GM12878 (cell line): ENCODE results near the gene IL23R. TPM values are rescaled to one million over a fixed set of nuclear protein-coding genes. Genes with fewer than 3 reads are reported as not detected.

Experiments used
- ATAC-seq: fragments of 200-7000 bp; cut with Tn5 transposase; 3 replicates; pipeline ENCODE4 v1.9.1; 2020; ENCODE audit warnings: mild to moderate bottlenecking, moderate library complexity
- BruUV-seq: library from RNA; stranded (reverse); fragments of 400-500 nt; replicated peaks from 2 replicates; lab custom pipeline; 2021; lab: Mats Ljungman, UMichigan
- CTCF ChIA-PET: fragments of 300-600 bp; sonication (Branson Sonifier 250); formaldehyde crosslinking; extraction: SDS; loops from one replicate; lab custom pipeline; 2021; ENCODE audit warnings: inconsistent platforms; lab: Yijun Ruan, JAX
- POLR2A ChIA-PET: fragments of 350-600 bp; formaldehyde crosslinking; extraction: SDS; loops from one replicate; lab custom pipeline; 2021; ENCODE audit warnings: inconsistent platforms; lab: Charles Lee
- RAD21 ChIA-PET: fragments of 300-600 bp; sonication (Branson Sonifier 250); formaldehyde crosslinking; loops from one replicate; lab custom pipeline; 2023; ENCODE audit warnings: antibody characterized with exemption; ENCODE audit not compliant: unreplicated experiment; lab: Charles Lee
- SMC1A ChIA-PET: fragments of 300-600 bp; sonication (Branson Sonifier 250); formaldehyde crosslinking; loops from one replicate; lab custom pipeline; 2023; ENCODE audit not compliant: unreplicated experiment, uncharacterized antibody; lab: Charles Lee
- DNase-seq: peaks from one replicate; pipeline ENCODE4 v3.0.0-alpha.2; 2011; ENCODE audit warnings: low read depth, low spot score
- FAIRE-seq: peaks from 3 replicates; lab custom pipeline; 2011; peaks lifted over from hg19 to GRCh38; lab: Jason Lieb, UNC
- H2AFZ ChIP-seq: 2 replicates; pipeline ENCODE4 v1.6.0; 2011; ENCODE audit warnings: low read depth, low read length, control low read depth; ENCODE audit not compliant: control insufficient read depth
- H3K27ac ChIP-seq: 2 replicates; pipeline ENCODE4 v1.5.1; 2011; ENCODE audit warnings: control low read depth; ENCODE audit not compliant: control insufficient read depth, insufficient read depth
- H3K27me3 ChIP-seq, 2 experiments: replicated peaks in 1 of 2; 2 replicates each; pipeline versions ENCODE4 v1.6.0 to v1.6.1; 2011; ENCODE audit warnings: low read length in 1 of 2; ENCODE audit not compliant: control insufficient read depth in 2 of 2, insufficient read depth in 2 of 2
- H3K36me3 ChIP-seq, 2 experiments: 2 replicates each; pipeline ENCODE4 v1.5.1; 2011; ENCODE audit warnings: low read length in 1 of 2; ENCODE audit not compliant: control insufficient read depth in 2 of 2, insufficient read depth in 2 of 2
- H3K4me1 ChIP-seq: 2 replicates; pipeline ENCODE4 v1.6.1; 2011; ENCODE audit warnings: mild to moderate bottlenecking, low read length, moderate library complexity, mixed read lengths; ENCODE audit not compliant: control insufficient read depth, insufficient read depth
- H3K4me2 ChIP-seq: 2 replicates; pipeline ENCODE4 v1.6.0; 2011; ENCODE audit warnings: control low read depth; ENCODE audit not compliant: control insufficient read depth, insufficient read depth
- H3K4me3 ChIP-seq: fragments of 200-600 bp; sonication (generic); 2 replicates; pipeline ENCODE4 v1.5.1; 2016
- H3K79me2 ChIP-seq: 2 replicates; pipeline ENCODE4 v1.6.0; 2011; ENCODE audit warnings: low read length; ENCODE audit not compliant: control insufficient read depth, insufficient read depth
- H3K9ac ChIP-seq: 2 replicates; pipeline ENCODE4 v1.8.0; 2011; ENCODE audit warnings: low read length, control low read depth, mixed read lengths; ENCODE audit not compliant: control insufficient read depth, insufficient read depth
- H3K9me3 ChIP-seq: replicated peaks from 3 replicates; pipeline ENCODE4 v1.5.1; 2011; ENCODE audit warnings: mild to moderate bottlenecking, low read length; ENCODE audit not compliant: control insufficient read depth, insufficient read depth
- H4K20me1 ChIP-seq: 2 replicates; pipeline ENCODE4 v1.6.0; 2011; ENCODE audit not compliant: control insufficient read depth, insufficient read depth
- CBX3 ChIP-seq: fragments of 200-600 bp; sonication (generic); IDR thresholded peaks from 2 replicates; pipeline ENCODE4 v1.6.1; 2016; ENCODE audit warnings: low read depth, borderline replicate concordance
- EP300 ChIP-seq, 2 experiments: fragments of 150-350 bp in 1 of 2; IDR thresholded peaks; 2 replicates each; pipeline ENCODE4 v1.6.1; 2011 to 2012; ENCODE audit warnings: low read depth in 2 of 2, low read length in 2 of 2, borderline replicate concordance in 1 of 2, improper control_type of control experiment in 1 of 2, inconsistent platforms in 1 of 2; ENCODE audit not compliant: control insufficient read depth in 1 of 2
- KAT2A ChIP-seq: conservative IDR thresholded peaks from 2 replicates; pipeline ENCODE4 v1.6.1; 2011; ENCODE audit warnings: low read depth, low read length; ENCODE audit not compliant: control insufficient read depth
- RAD51 ChIP-seq: fragments of 450-650 bp; IDR thresholded peaks from 2 replicates; pipeline ENCODE4 v1.6.1; 2016; ENCODE audit warnings: moderate library complexity, mild to moderate bottlenecking, inconsistent platforms
- ZNF207 ChIP-seq: fragments of 450-650 bp; IDR thresholded peaks from 2 replicates; pipeline ENCODE4 v1.6.1; 2014; ENCODE audit warnings: antibody characterized with exemption, mild to moderate bottlenecking, borderline replicate concordance
- WGBS: methylation state at CpG from one replicate; pipeline ENCODE4 v1.1.6; 2016; ENCODE audit warnings: low lambda C conversion rate; ENCODE audit not compliant: insufficient replicate concordance, insufficient coverage; ENCODE audit errors: missing lambda C conversion rate; 5-methylcytosine and 5-hydroxymethylcytosine counted together
- in situ Hi-C: fragments of 300-500 bp; cut with MboI; formaldehyde crosslinking; loops from 9 replicates; pipeline ENCODE4 v1.14.3; 2018; ENCODE audit warnings: mixed read lengths
- intact Hi-C: fragments of 100-400 bp; cut with micrococcal nuclease; formaldehyde crosslinking; loops from one replicate; pipeline ENCODE4 v1.14.2; 2022; ENCODE audit not compliant: unreplicated experiment
- polyA plus RNA-seq, 11 experiments: library from polyadenylated mRNA; depleted of rRNA in 4 of 11; unstranded in 6 of 11; stranded (reverse) in 5 of 11; fragments of >200 nt; fragmentation: Nextera tagmentation in 4 of 11; fragmentation: Illumina TruSeq in 1 of 11; extraction: Ambion mirVana in 4 of 11; extraction: Trizol in 1 of 11; gene quantifications; 1 replicate in 1 of 11; 2 replicates in 10 of 11; pipeline versions ENCODE4 v1.2.1 to v1.2.3, GENCODE V29; 2011 to 2016; ENCODE audit warnings: inconsistent platforms in 2 of 11, missing spikeins in 2 of 11, low read depth in 1 of 11
- total RNA-seq, 4 experiments: library from RNA; depleted of rRNA in 3 of 4; stranded (reverse); fragments of >200 nt in 3 of 4; fragmentation: Illumina TruSeq in 1 of 4; extraction: Trizol in 1 of 4; gene quantifications; 2 replicates each; pipeline versions ENCODE4 v1.2.1 to v1.2.3, GENCODE V29; 2013 to 2021
- TF ChIP-seq, protein P1 (sequence below): fragments of 450-650 bp; IDR thresholded peaks from 2 replicates; pipeline ENCODE4 v1.6.1; 2016; ENCODE audit warnings: mild to moderate bottlenecking

IL23R gene
- total and polyA plus RNA-seq, 10 of the 15 experiments (the other 5 are each of a cell fraction or from before 2014, with no cell fraction given) = 0.16 to 6.4 (median 0.59) TPM

DNA sequence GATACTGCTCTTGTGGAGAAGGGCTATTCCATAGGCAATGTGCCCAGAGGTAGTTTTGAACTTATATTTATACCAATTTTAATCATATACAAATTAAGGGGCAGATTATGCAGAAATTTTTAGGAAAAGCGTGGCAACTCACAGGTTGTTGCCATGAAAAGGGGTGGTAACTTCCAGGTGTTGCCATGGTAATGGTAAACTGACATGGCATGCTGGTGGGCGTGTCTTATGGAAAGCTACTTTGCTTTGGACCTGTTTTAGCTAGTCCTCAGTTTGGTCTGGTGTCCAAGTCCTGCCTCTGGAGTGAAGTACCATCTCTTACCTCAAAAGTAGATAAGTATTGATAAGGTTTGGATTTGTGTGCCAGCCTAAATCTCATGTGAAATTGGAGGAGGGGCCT lies 7.9 kb upstream of the IL23R start:
- BruUV-seq = no TSS peak
- Histone ChIP-seq H4K20me1 (no peaks in the 10 kb centered on the region), H3K9ac (no peak overlapping the region), H3K4me2 (no peak overlapping the region), H3K27me3 (no peaks in the 10 kb centered on the region), H3K9me3 (no peaks in the 10 kb centered on the region; the same call in 2 of the 3 replicates), H2AFZ (no peak overlapping the region), H3K79me2 (no peaks in the 10 kb centered on the region), H3K36me3 (no peaks in the 10 kb centered on the region), H3K4me1 (no peaks in the 10 kb centered on the region), H3K27ac (no peak overlapping the region), H3K4me3 (no peak overlapping the region)
- ChIA-PET RAD21 (no interaction called here), SMC1A (interaction anchor here (0.7 kb wide), 1 partner anchor 285 kb away, joined by 4 read pairs; no protein-coding TSS in a partner anchor), POLR2A (interaction anchor here (1.0 kb wide), 1 partner anchor 8 kb away, joined by 3 read pairs; the partner anchor contains the start of gene IL23R), CTCF (interaction anchor here (1.0 kb wide), 1 partner anchor 14 kb away, joined by 3 read pairs; no protein-coding TSS in a partner anchor)
- DNase-seq (no peak), ATAC-seq (no peak), FAIRE-seq (no peak)
- in situ Hi-C loops (loop anchor here (25.0 kb wide), 2 partner anchors 771 to 871 kb away; no protein-coding TSS in a partner anchor), intact Hi-C loops (no loop called here)
- no peak for TF ChIP-seq EP300 (IDR thresholded peaks at IDR 0.05; ENCODE audit: borderline replicate concordance in 1 of 2, control insufficient read depth in 1 of 2, low read depth in 2 of 2, low read length in 2 of 2)
- TF ChIP-seq, protein P1, sequence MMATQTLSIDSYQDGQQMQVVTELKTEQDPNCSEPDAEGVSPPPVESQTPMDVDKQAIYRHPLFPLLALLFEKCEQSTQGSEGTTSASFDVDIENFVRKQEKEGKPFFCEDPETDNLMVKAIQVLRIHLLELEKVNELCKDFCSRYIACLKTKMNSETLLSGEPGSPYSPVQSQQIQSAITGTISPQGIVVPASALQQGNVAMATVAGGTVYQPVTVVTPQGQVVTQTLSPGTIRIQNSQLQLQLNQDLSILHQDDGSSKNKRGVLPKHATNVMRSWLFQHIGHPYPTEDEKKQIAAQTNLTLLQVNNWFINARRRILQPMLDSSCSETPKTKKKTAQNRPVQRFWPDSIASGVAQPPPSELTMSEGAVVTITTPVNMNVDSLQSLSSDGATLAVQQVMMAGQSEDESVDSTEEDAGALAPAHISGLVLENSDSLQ = peak; percentile 53
- TF ChIP-seq ZNF207 = no peak
- no peak for TF ChIP-seq KAT2A
- no peak for TF ChIP-seq RAD51
- no peak for TF ChIP-seq CBX3
- 41% methylated on average over 2 of the region's 2 CpGs for WGBS
